Esophagus muscularis mucosa (tissue), 4 donors: ENCODE results near the gene TM9SF2. TPM values are rescaled to one million over a fixed set of nuclear protein-coding genes. Genes with fewer than 3 reads are reported as not detected.

Experiments used
- DNase-seq: peaks from one replicate; pipeline ENCODE4 v3.0.0-alpha.2; 2017; ENCODE audit errors: extremely low spot score
- H3K27ac ChIP-seq, 4 donors: fragments of 200-600 bp; sonication (generic); replicated peaks in 1 of 4; 1 replicate in 3 of 4; 2 replicates in 1 of 4; pipeline ENCODE4 v1.5.1; 2016 to 2019; ENCODE audit warnings: mild to moderate bottlenecking in 1 of 4
- H3K27me3 ChIP-seq, 4 donors: fragments of 200-600 bp; sonication (generic); one replicate each; pipeline versions ENCODE4 v1.5.1 to v1.6.0; 2016 to 2019
- H3K36me3 ChIP-seq, 4 donors: fragments of 200-600 bp; sonication (generic); one replicate each; pipeline ENCODE4 v1.5.1; 2016 to 2019
- H3K4me1 ChIP-seq, 4 donors: fragments of 200-600 bp; sonication (generic); one replicate each; pipeline ENCODE4 v1.5.1; 2016 to 2019
- H3K4me3 ChIP-seq, 4 donors: fragments of 200-600 bp; sonication (generic); 1 replicate in 2 of 4; 2 replicates in 2 of 4; pipeline ENCODE4 v1.5.1; 2016 to 2019; ENCODE audit warnings: mild to moderate bottlenecking in 4 of 4, moderate library complexity in 1 of 4
- H3K9me3 ChIP-seq, 4 donors: fragments of 200-600 bp; sonication (generic); 1 replicate in 3 of 4; 2 replicates in 1 of 4; pipeline ENCODE4 v1.5.1; 2016 to 2019
- CTCF ChIP-seq, 3 experiments: fragments of 200-600 bp in 2 of 3; fragments of 450-650 bp in 1 of 3; sonication (generic) in 2 of 3; IDR thresholded peaks; one replicate each; pipeline ENCODE4 v1.5.1; 2017 to 2019; ENCODE audit warnings: antibody characterized with exemption in 3 of 3, mild to moderate bottlenecking in 2 of 3, moderate library complexity in 1 of 3
- EP300 ChIP-seq: sonication (generic); formaldehyde crosslinking; IDR thresholded peaks from one replicate; pipeline ENCODE4 v1.6.1; 2017; ENCODE audit warnings: antibody characterized with exemption
- POLR2A ChIP-seq: fragments of 450-650 bp; IDR thresholded peaks from one replicate; pipeline ENCODE4 v1.6.1; 2017; ENCODE audit warnings: antibody characterized with exemption, moderate library complexity, mild to moderate bottlenecking, low read depth
- POLR2AphosphoS5 ChIP-seq, 2 donors: sonication (generic); formaldehyde crosslinking; IDR thresholded peaks; one replicate each; pipeline ENCODE4 v1.6.1; 2017; ENCODE audit warnings: antibody characterized with exemption in 2 of 2
- WGBS: methylation state at CpG from one replicate; pipeline ENCODE4 v1.1.5; 2018; 5-methylcytosine and 5-hydroxymethylcytosine counted together
- intact Hi-C: fragments of 100-400 bp; cut with DNase I; formaldehyde crosslinking; loops from one replicate; pipeline ENCODE4 v1.15.1; 2023
- total RNA-seq, 4 donors: library from RNA; depleted of rRNA; stranded (reverse); fragments of >200 nt; gene quantifications; one replicate each; pipeline versions ENCODE4 v1.1.0 to v1.2.1, GENCODE V29; 2016

TM9SF2 gene
- total RNA-seq, 4 donors from 2014 or later: 65.6 to 86.9 (median 71.8) TPM

GRCh38 chr13:99463646-99464397 lies 37.5 kb upstream of the TM9SF2 start:
- Histone ChIP-seq H3K36me3 (no peaks in the 10 kb centered on the region), H3K4me3 (no peak overlapping the region), H3K27me3 (no peaks in the 10 kb centered on the region), H3K9me3 (no peaks in the 10 kb centered on the region), H3K4me1 (no peaks in the 10 kb centered on the region), H3K27ac (no peak overlapping the region)
- no peak for DNase-seq
- TF ChIP-seq POLR2A: no peak
- TF ChIP-seq POLR2AphosphoS5 (IDR thresholded peaks at IDR 0.05): no peak
- TF ChIP-seq CTCF (IDR thresholded peaks at IDR 0.05): no peak
- no peak for TF ChIP-seq EP300
- WGBS: 95% methylated on average over 3 of the region's 3 CpGs
- intact Hi-C loops: no loop called here

GRCh38 chr13:99464441-99464949 lies 36.8 kb upstream of the TM9SF2 start:
- Histone ChIP-seq H3K27ac (no peak overlapping the region), H3K27me3 (peaks cover 0 to 2% (median 0%) of the 10 kb centered on the region in 4 donors), H3K36me3 (no peaks in the 10 kb centered on the region), H3K9me3 (no peaks in the 10 kb centered on the region), H3K4me1 (no peaks in the 10 kb centered on the region), H3K4me3 (no peak overlapping the region)
- intact Hi-C loops: no loop called here
- DNase-seq: no peak
- 45% methylated on average over 8 of the region's 9 CpGs for WGBS
- TF ChIP-seq POLR2AphosphoS5 (IDR thresholded peaks at IDR 0.05) (no peak), POLR2A (no peak), EP300 (no peak), CTCF (IDR thresholded peaks at IDR 0.05) (no peak)

GRCh38 chr13:99465454-99465853 lies 35.8 kb upstream of the TM9SF2 start:
- Histone ChIP-seq H3K4me1 (no peaks in the 10 kb centered on the region), H3K9me3 (no peaks in the 10 kb centered on the region), H3K27ac (no peak overlapping the region), H3K27me3 (peaks cover 0 to 9% (median 0%) of the 10 kb centered on the region in 4 donors), H3K36me3 (no peaks in the 10 kb centered on the region), H3K4me3 (no peak overlapping the region)
- DNase-seq: peak; percentile 5
- TF ChIP-seq POLR2AphosphoS5 (IDR thresholded peaks at IDR 0.05): no peak
- no peak for TF ChIP-seq EP300
- TF ChIP-seq POLR2A: no peak
- no peak for TF ChIP-seq CTCF (IDR thresholded peaks at IDR 0.05)
- intact Hi-C loops: no loop called here
- WGBS: 84% methylated on average over 2 of the region's 2 CpGs

GRCh38 chr13:99467764-99468163 lies 33.5 kb upstream of the TM9SF2 start:
- Histone ChIP-seq H3K9me3 (no peaks in the 10 kb centered on the region), H3K4me3 (no peak overlapping the region), H3K36me3 (no peaks in the 10 kb centered on the region), H3K27me3 (peaks cover 0 to 9% (median 0%) of the 10 kb centered on the region in 4 donors), H3K27ac (no peak overlapping the region), H3K4me1 (no peaks in the 10 kb centered on the region)
- 81% methylated on average over 4 of the region's 4 CpGs for WGBS
- intact Hi-C loops: no loop called here
- no peak for TF ChIP-seq POLR2A
- TF ChIP-seq EP300: no peak
- TF ChIP-seq CTCF (IDR thresholded peaks at IDR 0.05): no peak
- no peak for TF ChIP-seq POLR2AphosphoS5 (IDR thresholded peaks at IDR 0.05)
- no peak for DNase-seq
